CD8-positive, alpha-beta memory T cell (primary cell): ENCODE results near the gene PSEN2. TPM values are rescaled to one million over a fixed set of nuclear protein-coding genes. Genes with fewer than 3 reads are reported as not detected.

ENCODE experiments used
- CTCF ChIA-PET: fragments of 350-600 bp; sonication (Branson Sonifier 250); formaldehyde crosslinking; loops from one replicate; lab custom pipeline; 2021; ENCODE audit warnings: antibody characterized with exemption; lab: Charles Lee
- POLR2A ChIA-PET: fragments of 350-600 bp; sonication (Branson Sonifier 250); formaldehyde crosslinking; loops from one replicate; lab custom pipeline; 2021; ENCODE audit warnings: antibody characterized with exemption; lab: Charles Lee
- DNase-seq, 5 donors: peaks; one replicate each; pipeline versions ENCODE4 v3.0.0 to v3.0.0-alpha.2; 2020 to 2022; ENCODE audit warnings: mixed read lengths in 1 of 5
- H3K27ac ChIP-seq: one replicate; pipeline ENCODE4 v1.7.0; 2013; ENCODE audit warnings: low read depth, mild to moderate bottlenecking, low read length, moderate library complexity
- H3K27me3 ChIP-seq: 2 replicates; pipeline ENCODE4 v1.7.0; 2013; ENCODE audit warnings: low read length, mild to moderate bottlenecking; ENCODE audit not compliant: insufficient read depth, poor library complexity, severe bottlenecking
- H3K36me3 ChIP-seq: 2 replicates; pipeline ENCODE4 v1.7.0; 2013; ENCODE audit warnings: mild to moderate bottlenecking, low read length, moderate library complexity; ENCODE audit not compliant: insufficient read depth
- H3K4me1 ChIP-seq: 2 replicates; pipeline ENCODE4 v1.7.0; 2013; ENCODE audit warnings: mild to moderate bottlenecking, low read length, moderate library complexity; ENCODE audit not compliant: insufficient read depth
- H3K4me3 ChIP-seq: 2 replicates; pipeline ENCODE4 v1.7.0; 2013; ENCODE audit warnings: mild to moderate bottlenecking, low read length
- H3K9me3 ChIP-seq: 2 replicates; pipeline ENCODE4 v1.7.0; 2013; ENCODE audit warnings: mild to moderate bottlenecking, low read length
- H3K27ac Mint-ChIP-seq, 8 donors: one replicate each; pipeline ENCODE4 v1.8.0; 2020 to 2021; ENCODE audit warnings: mixed read lengths in 8 of 8, mild to moderate bottlenecking in 6 of 8, inconsistent platforms in 3 of 8, moderate library complexity in 3 of 8
- H3K27me3 Mint-ChIP-seq, 2 donors: one replicate each; pipeline ENCODE4 v1.8.0; 2020 to 2021; ENCODE audit warnings: mixed read lengths in 2 of 2, mild to moderate bottlenecking in 1 of 2, moderate library complexity in 1 of 2
- H3K36me3 Mint-ChIP-seq, 3 donors: one replicate each; pipeline ENCODE4 v1.8.0; 2020 to 2021; ENCODE audit warnings: mixed read lengths in 3 of 3, inconsistent platforms in 1 of 3, mild to moderate bottlenecking in 1 of 3
- H3K4me1 Mint-ChIP-seq, 3 donors: one replicate each; pipeline ENCODE4 v1.8.0; 2020 to 2021; ENCODE audit warnings: mixed read lengths in 3 of 3, inconsistent platforms in 1 of 3, mild to moderate bottlenecking in 1 of 3
- H3K4me3 Mint-ChIP-seq, 7 donors: one replicate each; pipeline ENCODE4 v1.8.0; 2020 to 2021; ENCODE audit warnings: mixed read lengths in 7 of 7, mild to moderate bottlenecking in 6 of 7, moderate library complexity in 4 of 7, inconsistent platforms in 2 of 7
- H3K9me3 Mint-ChIP-seq, 5 donors: one replicate each; pipeline ENCODE4 v1.8.0; 2020 to 2022; ENCODE audit warnings: mixed read lengths in 5 of 5, mild to moderate bottlenecking in 3 of 5, moderate library complexity in 2 of 5, inconsistent platforms in 1 of 5
- polyA plus RNA-seq: library from polyadenylated mRNA; unstranded; fragments of 300-500 nt; fragmentation: Illumina TruSeq; gene quantifications from one replicate; pipeline ENCODE4 v1.2.3, GENCODE V29; 2021
- total RNA-seq, 2 experiments: library from RNA; stranded (reverse); gene quantifications; one replicate each; pipeline ENCODE4 v1.2.3, GENCODE V29; 2021

The PSEN2 gene
- total and polyA plus RNA-seq, 3 experiments from 2014 or later, result 9.8 to 10.5 (median 10.2) TPM

DNA sequence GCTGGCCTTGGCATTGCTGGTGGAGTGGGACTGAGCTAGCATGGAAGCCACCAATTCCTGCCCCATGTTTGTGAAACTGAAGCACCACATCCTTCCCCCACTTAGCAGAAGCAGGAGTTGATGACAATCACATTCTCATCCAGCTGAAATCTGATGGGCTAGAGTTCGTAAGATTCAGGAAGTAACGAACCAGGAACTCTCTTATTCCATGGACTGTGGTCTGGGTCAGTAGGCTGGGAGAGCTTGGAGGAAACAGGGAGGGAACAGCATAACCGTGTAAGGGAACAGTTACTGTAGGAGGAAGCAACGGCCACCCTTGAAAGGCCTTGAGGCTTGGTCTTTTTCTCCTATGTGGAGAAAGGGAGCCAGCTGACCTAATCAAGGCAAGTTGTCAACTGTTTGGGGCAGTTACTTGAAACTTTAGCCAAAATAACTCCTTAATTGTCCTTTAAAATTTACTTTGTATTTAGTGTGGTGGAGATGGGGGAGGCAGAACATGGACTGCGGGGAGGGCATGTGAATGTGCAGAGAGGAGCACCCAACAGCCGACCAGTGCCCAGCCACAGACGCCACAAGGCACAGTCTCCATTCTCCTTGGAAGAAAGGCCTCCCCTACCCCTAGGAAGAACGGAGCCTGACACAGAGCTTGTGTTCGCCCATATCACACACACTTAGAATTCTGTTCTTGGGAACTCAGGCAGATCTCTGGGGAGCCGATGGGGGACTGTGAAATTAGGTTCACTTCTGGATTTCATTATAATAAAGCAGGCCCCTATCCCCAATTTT, 67.7 kb downstream of the PSEN2 start:
- H3K27me3 Mint-ChIP-seq, result peaks cover 0 to 3% of the 10 kb centered on the region in 2 donors
- POLR2A ChIA-PET, result interaction anchor here (0.5 to 3.0 kb wide), 10 partner anchors 10 to 1567 kb away, joined by 3 to 25 read pairs (median 5); partner anchors contain the start of gene PARP1
- Histone ChIP-seq H3K9me3 (peaks cover 12% of the 10 kb centered on the region), H3K4me3 (peak overlapping the region; percentile 75), H3K27ac (peak overlapping the region; percentile 94), H3K4me1 (peaks cover 35% of the 10 kb centered on the region), H3K36me3 (no peaks in the 10 kb centered on the region), H3K27me3 (no peaks in the 10 kb centered on the region)
- CTCF ChIA-PET, result interaction anchor here (1.1 to 2.1 kb wide), 4 partner anchors 12 to 530 kb away, joined by 5 to 7 read pairs (median 6); partner anchors contain the start of gene PARP1
- H3K4me3 Mint-ChIP-seq, result peak overlapping the region; percentile 17 to 90 (median 87)
- peak overlapping the region; percentile 19 to 98 (median 96) for H3K27ac Mint-ChIP-seq
- H3K9me3 Mint-ChIP-seq, result peaks cover 9 to 16% (median 15%) of the 10 kb centered on the region in 5 donors
- peaks cover 30 to 43% (median 39%) of the 10 kb centered on the region in 3 donors for H3K4me1 Mint-ChIP-seq
- H3K36me3 Mint-ChIP-seq, result peaks cover 3 to 19% (median 13%) of the 10 kb centered on the region in 3 donors
- no peak for DNase-seq

DNA sequence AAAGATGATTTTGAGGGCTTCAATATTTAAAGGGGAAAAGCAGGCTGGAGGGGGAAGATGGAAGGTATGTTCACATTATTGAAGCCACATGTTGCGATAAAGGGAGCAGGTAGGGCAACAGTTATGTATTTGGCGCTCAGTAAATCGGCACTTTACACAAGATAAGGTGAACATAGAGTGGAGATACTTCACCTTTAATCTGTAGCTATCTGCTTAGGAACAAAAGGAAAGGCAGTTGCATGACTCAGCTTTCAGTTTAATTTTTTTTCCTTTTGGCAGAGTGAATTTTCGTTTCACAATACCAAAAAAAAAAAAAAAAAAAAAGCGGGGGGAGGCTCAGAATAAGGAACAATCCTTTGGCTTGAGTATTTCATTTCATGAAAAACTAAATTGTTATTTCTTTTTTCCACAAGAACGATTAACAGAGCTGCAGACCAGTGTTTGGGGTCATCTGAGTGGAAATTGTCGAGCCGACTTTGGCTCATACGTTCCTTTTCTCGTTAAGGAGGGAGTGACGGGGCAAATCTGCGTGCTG, 68.6 kb downstream of the PSEN2 start:
- H3K27ac Mint-ChIP-seq, result peak overlapping the region; percentile 93 to 98 (median 97)
- H3K9me3 Mint-ChIP-seq, result peaks cover 9 to 15% (median 14%) of the 10 kb centered on the region in 5 donors
- CTCF ChIA-PET, result interaction anchor here (1.1 to 2.1 kb wide), 5 partner anchors 13 to 531 kb away, joined by 3 to 7 read pairs (median 5); partner anchors contain the start of gene PARP1
- POLR2A ChIA-PET, result interaction anchor here (0.5 to 3.0 kb wide), 14 partner anchors 9 to 1566 kb away, joined by 3 to 25 read pairs (median 5); partner anchors contain the start of genes ITPKB and PARP1
- peaks cover 43% of the 10 kb centered on the region for H3K4me1 ChIP-seq
- H3K9me3 ChIP-seq, result peaks cover 12% of the 10 kb centered on the region
- peak overlapping the region; percentile 75 for H3K4me3 ChIP-seq
- peaks cover 38 to 51% (median 47%) of the 10 kb centered on the region in 3 donors for H3K4me1 Mint-ChIP-seq
- H3K27me3 Mint-ChIP-seq, result peaks cover 0 to 3% of the 10 kb centered on the region in 2 donors
- no peaks in the 10 kb centered on the region for H3K36me3 ChIP-seq
- no peak for DNase-seq
- peak overlapping the region; percentile 94 for H3K27ac ChIP-seq
- no peaks in the 10 kb centered on the region for H3K27me3 ChIP-seq
- peak overlapping the region; percentile 86 to 95 (median 89) for H3K4me3 Mint-ChIP-seq
- H3K36me3 Mint-ChIP-seq, result peaks cover 5 to 19% (median 15%) of the 10 kb centered on the region in 3 donors

DNA sequence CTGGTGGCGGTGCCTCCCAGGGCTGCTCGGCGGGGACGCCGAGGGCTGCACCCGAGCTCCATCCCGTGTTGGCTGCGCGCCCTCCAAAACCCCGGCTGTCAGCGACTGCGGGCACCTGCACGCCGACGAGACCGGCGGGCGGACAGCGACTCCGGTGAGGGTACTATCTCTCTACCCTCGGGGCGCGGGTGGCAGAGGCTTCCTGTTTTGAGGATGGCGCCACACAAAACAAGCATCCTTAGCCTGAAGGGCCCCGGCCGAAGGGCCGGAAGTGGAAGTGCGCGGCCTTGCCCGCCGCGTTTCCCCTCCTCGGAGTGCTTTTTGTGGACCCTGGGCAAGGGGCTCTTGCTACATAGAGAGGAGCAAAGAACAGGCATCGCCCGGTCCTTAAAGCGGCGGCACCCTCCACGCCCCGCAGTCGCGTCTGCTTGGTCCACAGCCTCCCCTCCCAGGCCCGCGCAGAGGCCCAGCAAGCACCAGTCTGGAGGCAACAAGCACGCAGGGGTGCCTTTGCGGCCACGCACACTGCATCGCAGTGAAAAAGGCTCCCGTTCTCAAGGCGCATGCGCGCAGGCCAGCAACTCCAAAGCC, 69.1 kb downstream of the PSEN2 start:
- H3K27me3 ChIP-seq, result no peaks in the 10 kb centered on the region
- H3K27ac ChIP-seq, result peak overlapping the region; percentile 94
- peaks cover 0 to 3% of the 10 kb centered on the region in 2 donors for H3K27me3 Mint-ChIP-seq
- CTCF ChIA-PET, result interaction anchor here (1.1 to 2.1 kb wide), 5 partner anchors 14 to 532 kb away, joined by 3 to 7 read pairs (median 5); partner anchors contain the start of gene PARP1
- peaks cover 10% of the 10 kb centered on the region for H3K9me3 ChIP-seq
- H3K27ac Mint-ChIP-seq, result peak overlapping the region; percentile 93 to 98 (median 97)
- peak in 3 of 5 donors; percentile 55 to 84 (median 64) for DNase-seq
- peak overlapping the region; percentile 75 for H3K4me3 ChIP-seq
- peaks cover 5 to 17% (median 14%) of the 10 kb centered on the region in 3 donors for H3K36me3 Mint-ChIP-seq
- H3K4me3 Mint-ChIP-seq, result peak overlapping the region; percentile 86 to 95 (median 89)
- POLR2A ChIA-PET, result interaction anchor here (0.7 to 3.0 kb wide), 6 partner anchors 56 to 1472 kb away, joined by 3 to 25 read pairs (median 8); partner anchors contain the start of genes ITPKB and PARP1
- peaks cover 43% of the 10 kb centered on the region for H3K4me1 ChIP-seq
- no peaks in the 10 kb centered on the region for H3K36me3 ChIP-seq
- peaks cover 42 to 56% (median 52%) of the 10 kb centered on the region in 3 donors for H3K4me1 Mint-ChIP-seq
- H3K9me3 Mint-ChIP-seq, result peaks cover 7 to 12% (median 11%) of the 10 kb centered on the region in 5 donors

DNA sequence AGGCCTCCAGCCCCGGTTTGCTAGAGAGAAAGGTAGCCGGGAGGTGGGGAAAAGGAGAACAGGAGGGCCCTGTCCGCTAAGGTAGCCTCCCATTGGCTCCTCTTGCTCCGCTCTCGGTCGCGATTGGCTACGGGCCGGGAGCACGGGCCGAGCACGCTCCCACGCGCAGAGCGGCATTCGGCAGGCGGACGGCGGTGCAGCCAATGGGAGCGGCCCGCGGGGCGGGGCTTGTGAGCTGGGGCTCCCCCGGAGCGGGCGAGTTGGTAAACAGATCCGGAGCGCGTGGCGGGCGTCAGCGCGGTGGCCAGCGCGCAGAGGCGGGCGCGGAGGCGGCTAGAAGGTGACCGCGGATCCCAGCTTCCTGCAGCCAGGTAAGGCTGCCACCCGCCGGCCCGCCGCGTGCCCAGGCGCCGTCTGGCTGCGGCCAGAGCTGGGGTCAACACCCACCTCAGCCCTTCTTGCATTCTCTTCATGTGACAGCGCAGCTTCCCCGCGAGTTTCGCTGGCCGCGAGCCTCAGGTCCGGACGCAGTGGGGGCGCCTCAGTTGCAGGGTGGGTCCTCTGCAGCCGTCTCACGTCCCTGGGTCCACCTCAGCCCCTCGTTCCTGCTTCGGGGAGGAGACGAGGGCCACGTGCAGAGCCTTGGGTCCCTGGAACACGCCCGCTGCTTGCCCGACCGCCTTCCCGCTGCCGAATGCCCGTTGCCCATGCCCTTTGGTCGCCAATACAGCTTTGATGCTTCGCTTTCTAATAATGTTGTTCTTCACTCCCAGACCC, 69.8 kb downstream of the PSEN2 start, which contains the start of gene COQ8A:
COQ8A (plus strand) TSS at position 266 of the 777 bp plus-strand sequence. CDS start 21,092 bp downstream, outside the sequence.
- peaks cover 0 to 7% (median 4%) of the 10 kb centered on the region in 5 donors for H3K9me3 Mint-ChIP-seq
- Histone ChIP-seq H3K27me3 (no peaks in the 10 kb centered on the region), H3K27ac (peak within 1 kb of the TSS; percentile 94), H3K36me3 (no peaks in the 10 kb centered on the region), H3K4me3 (peak within 1 kb of the TSS; percentile 85), H3K4me1 (peaks cover 43% of the 10 kb centered on the region), H3K9me3 (peaks cover 3% of the 10 kb centered on the region)
- H3K4me3 Mint-ChIP-seq, result peak within 1 kb of the TSS; percentile 86 to 95 (median 89)
- peaks cover 45 to 59% (median 58%) of the 10 kb centered on the region in 3 donors for H3K4me1 Mint-ChIP-seq
- peak within 1 kb of the TSS; percentile 93 to 98 (median 97) for H3K27ac Mint-ChIP-seq
- peaks cover 0 to 3% of the 10 kb centered on the region in 2 donors for H3K27me3 Mint-ChIP-seq
- ChIA-PET POLR2A (interaction anchor here (1.0 to 3.0 kb wide), 4 partner anchors 11 to 1473 kb away, joined by 3 to 25 read pairs (median 8); partner anchors contain the start of gene PARP1), CTCF (interaction anchor here (1.7 kb wide), 2 partner anchors 28 to 307 kb away, joined by 3 to 5 read pairs; no protein-coding TSS in a partner anchor)
- peaks cover 5 to 12% (median 10%) of the 10 kb centered on the region in 3 donors for H3K36me3 Mint-ChIP-seq
- DNase-seq, result peak; percentile 97 to 100 (median 99)

DNA sequence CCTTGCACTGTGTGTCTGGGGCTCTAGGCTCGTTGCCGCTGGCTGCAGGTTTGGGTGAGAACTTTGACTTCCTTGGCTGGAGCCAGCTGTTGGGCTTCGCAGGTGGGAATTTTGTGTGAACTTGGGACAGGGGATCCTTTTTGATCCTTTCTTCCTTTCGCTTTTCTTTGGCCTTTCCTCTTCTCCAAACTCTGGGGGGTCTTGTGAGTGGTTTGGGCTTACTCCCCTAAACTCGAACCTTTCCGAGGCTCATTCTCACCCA, 70.3 kb downstream of the PSEN2 start:
- H3K4me3 Mint-ChIP-seq, result peak overlapping the region; percentile 86 to 95 (median 89)
- peaks cover 45 to 63% (median 62%) of the 10 kb centered on the region in 3 donors for H3K4me1 Mint-ChIP-seq
- CTCF ChIA-PET, result no interaction called here

DNA sequence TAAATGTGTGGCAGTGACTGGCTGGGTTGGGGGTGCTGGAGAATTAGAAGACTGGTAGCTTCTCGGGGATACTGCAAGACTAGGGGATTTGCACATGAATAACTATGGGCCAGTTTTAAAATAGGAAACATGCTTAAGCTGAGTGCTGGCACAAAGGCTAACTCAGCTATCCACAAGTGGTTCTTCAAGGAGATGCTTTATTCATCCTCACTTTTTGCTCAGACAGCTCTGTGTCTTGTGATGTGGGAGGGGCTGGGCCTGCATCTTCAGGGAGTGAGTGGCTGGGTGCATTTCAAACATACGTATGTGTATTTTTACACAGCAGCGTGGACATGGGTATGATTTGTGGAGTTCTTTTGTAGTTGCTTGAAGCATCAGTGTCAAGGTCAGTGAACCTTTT, 72.0 kb downstream of the PSEN2 start:
- H3K36me3 ChIP-seq, result no peaks in the 10 kb centered on the region
- peaks cover 0 to 3% of the 10 kb centered on the region in 2 donors for H3K27me3 Mint-ChIP-seq
- H3K4me3 ChIP-seq, result no peak overlapping the region
- H3K9me3 ChIP-seq, result no peaks in the 10 kb centered on the region
- H3K4me1 ChIP-seq, result peaks cover 43% of the 10 kb centered on the region
- peaks cover 54 to 78% (median 74%) of the 10 kb centered on the region in 3 donors for H3K4me1 Mint-ChIP-seq
- peak overlapping the region in 6 of 7 donors; percentile 39 to 90 (median 64) for H3K4me3 Mint-ChIP-seq
- H3K9me3 Mint-ChIP-seq, result peaks cover 0 to 2% (median 0%) of the 10 kb centered on the region in 5 donors
- H3K27me3 ChIP-seq, result no peaks in the 10 kb centered on the region
- peak overlapping the region in 4 of 8 donors; percentile 5 to 98 (median 54) for H3K27ac Mint-ChIP-seq
- no peak overlapping the region for H3K27ac ChIP-seq
- ChIA-PET POLR2A (no interaction called here), CTCF (no interaction called here)
- H3K36me3 Mint-ChIP-seq, result peaks cover 2 to 14% (median 6%) of the 10 kb centered on the region in 3 donors
- no peak for DNase-seq

More for the DNA sequence above, 70.3 kb downstream of the PSEN2 start:
- peak overlapping the region; percentile 85 for H3K4me3 ChIP-seq
- peak overlapping the region; percentile 83 for H3K27ac ChIP-seq
- Mint-ChIP-seq H3K27ac (peak overlapping the region in 6 of 8 donors; percentile 79 to 98 (median 96)), H3K36me3 (peaks cover 5 to 14% (median 6%) of the 10 kb centered on the region in 3 donors), H3K9me3 (peaks cover 0 to 2% (median 0%) of the 10 kb centered on the region in 5 donors), H3K27me3 (peaks cover 0 to 3% of the 10 kb centered on the region in 2 donors)
- no peaks in the 10 kb centered on the region for H3K9me3 ChIP-seq
- POLR2A ChIA-PET, result interaction anchor here (1.0 to 3.0 kb wide), 3 partner anchors 11 to 533 kb away, joined by 3 to 25 read pairs (median 13); partner anchors contain the start of gene PARP1
- DNase-seq, result peak in 1 of 5 donors; percentile 7
- no peaks in the 10 kb centered on the region for H3K36me3 ChIP-seq
- H3K27me3 ChIP-seq, result no peaks in the 10 kb centered on the region
- peaks cover 43% of the 10 kb centered on the region for H3K4me1 ChIP-seq
